ENCODE results near the gene DCC.

DCC gene

GRCh38 chr18:52897611-52898484, 557.9 kb downstream of the DCC start:
- TF ChIP-seq, protein P1, sequence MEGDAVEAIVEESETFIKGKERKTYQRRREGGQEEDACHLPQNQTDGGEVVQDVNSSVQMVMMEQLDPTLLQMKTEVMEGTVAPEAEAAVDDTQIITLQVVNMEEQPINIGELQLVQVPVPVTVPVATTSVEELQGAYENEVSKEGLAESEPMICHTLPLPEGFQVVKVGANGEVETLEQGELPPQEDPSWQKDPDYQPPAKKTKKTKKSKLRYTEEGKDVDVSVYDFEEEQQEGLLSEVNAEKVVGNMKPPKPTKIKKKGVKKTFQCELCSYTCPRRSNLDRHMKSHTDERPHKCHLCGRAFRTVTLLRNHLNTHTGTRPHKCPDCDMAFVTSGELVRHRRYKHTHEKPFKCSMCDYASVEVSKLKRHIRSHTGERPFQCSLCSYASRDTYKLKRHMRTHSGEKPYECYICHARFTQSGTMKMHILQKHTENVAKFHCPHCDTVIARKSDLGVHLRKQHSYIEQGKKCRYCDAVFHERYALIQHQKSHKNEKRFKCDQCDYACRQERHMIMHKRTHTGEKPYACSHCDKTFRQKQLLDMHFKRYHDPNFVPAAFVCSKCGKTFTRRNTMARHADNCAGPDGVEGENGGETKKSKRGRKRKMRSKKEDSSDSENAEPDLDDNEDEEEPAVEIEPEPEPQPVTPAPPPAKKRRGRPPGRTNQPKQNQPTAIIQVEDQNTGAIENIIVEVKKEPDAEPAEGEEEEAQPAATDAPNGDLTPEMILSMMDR (IDR thresholded peaks at IDR 0.05; ENCODE audit: unreplicated experiment in 3 of 3), result no peak
- H3K9me3 Mint-ChIP-seq, result no peaks in the 10 kb centered on the region
- no peaks in the 10 kb centered on the region for H3K36me3 Mint-ChIP-seq (ENCODE audit: low read depth)
- H3K4me1 Mint-ChIP-seq, result no peaks in the 10 kb centered on the region
- H3K27ac Mint-ChIP-seq, result no peak overlapping the region
- no peaks in the 10 kb centered on the region for H3K27me3 Mint-ChIP-seq (ENCODE audit: low read depth)
- no peak overlapping the region for H3K4me3 Mint-ChIP-seq

DNA sequence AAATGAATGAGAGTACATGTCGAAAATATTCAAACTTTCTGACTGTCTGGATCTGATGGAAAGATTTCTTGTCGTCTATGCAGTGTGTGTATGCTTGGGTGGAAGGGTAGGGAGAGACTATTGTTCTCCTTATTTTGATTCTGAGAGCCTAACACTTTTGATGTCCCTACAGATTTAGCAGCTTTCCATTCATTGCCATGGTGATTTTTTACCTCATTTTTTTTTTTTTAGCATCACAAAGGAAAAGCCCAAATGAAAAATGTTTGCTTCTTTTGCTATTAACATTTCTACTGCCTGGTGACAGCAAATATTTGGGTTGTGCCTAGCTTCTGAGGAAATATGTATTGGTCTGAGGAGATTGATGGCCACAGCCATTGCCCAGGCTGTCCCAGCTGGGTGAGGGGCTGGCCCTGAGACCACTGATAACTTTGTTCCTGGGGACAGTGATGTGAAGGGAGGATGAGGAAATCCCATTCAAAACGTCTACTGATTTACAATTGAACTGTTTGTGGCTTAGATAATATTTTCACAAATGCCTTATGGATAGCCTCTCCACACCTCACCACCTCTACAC, 558.6 kb downstream of the DCC start:
- Mint-ChIP-seq H3K4me3 (no peak overlapping the region), H3K9me3 (no peaks in the 10 kb centered on the region), H3K36me3 (ENCODE audit: low read depth) (no peaks in the 10 kb centered on the region), H3K4me1 (no peaks in the 10 kb centered on the region), H3K27ac (peak overlapping the region in 1 of 3 experiments; percentile 20), H3K27me3 (ENCODE audit: low read depth) (no peaks in the 10 kb centered on the region)
- TF ChIP-seq, protein P1 (IDR thresholded peaks at IDR 0.05; ENCODE audit: unreplicated experiment in 3 of 3), result no peak

DNA sequence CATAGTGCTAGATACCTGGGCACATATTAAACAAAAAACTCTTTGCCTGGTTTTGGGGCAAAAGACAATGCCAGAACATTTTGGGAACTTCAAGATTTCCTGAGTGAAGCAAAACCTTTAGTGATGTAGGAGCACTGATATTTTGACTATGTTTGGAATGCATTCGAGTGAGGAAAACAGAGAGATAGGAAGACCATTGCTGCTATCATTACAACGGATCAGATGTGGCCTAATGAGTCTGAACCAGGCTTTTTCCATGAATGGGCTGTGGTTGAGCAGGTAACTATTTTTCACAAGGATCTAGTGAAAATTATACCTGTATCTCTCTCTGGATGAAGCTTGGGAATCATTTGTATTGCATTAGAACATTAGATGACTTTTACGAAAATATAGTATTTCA, 562.2 kb downstream of the DCC start:
- H3K27ac Mint-ChIP-seq, result no peak overlapping the region
- TF ChIP-seq, protein P1 (IDR thresholded peaks at IDR 0.05; ENCODE audit: unreplicated experiment in 3 of 3), result no peak
- H3K9me3 Mint-ChIP-seq, result no peaks in the 10 kb centered on the region
- no peaks in the 10 kb centered on the region for H3K4me1 Mint-ChIP-seq
- no peak overlapping the region for H3K4me3 Mint-ChIP-seq
- no peaks in the 10 kb centered on the region for H3K36me3 Mint-ChIP-seq (ENCODE audit: low read depth)
- H3K27me3 Mint-ChIP-seq (ENCODE audit: low read depth), result peaks cover 3% of the 10 kb centered on the region

DNA sequence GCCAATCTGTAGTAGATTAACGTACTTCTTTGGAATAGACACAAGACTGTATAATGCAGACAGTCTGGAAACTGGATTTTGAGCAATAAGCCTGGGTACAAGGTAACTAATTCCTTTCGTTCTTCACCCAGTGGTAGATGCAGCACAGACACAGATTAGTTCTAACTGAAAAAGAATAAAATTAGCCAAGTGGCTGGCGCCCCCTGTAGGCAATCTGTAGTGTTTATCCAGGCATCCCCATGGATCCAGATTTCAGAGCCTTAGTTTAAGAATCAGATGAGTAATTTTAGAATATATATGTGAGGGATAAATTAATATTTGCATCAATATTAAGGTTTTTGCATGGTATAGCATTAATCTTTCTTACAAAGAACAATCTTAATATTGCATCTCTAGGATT, 563.9 kb downstream of the DCC start:
- Mint-ChIP-seq H3K9me3 (no peaks in the 10 kb centered on the region), H3K4me1 (no peaks in the 10 kb centered on the region), H3K36me3 (ENCODE audit: low read depth) (no peaks in the 10 kb centered on the region), H3K4me3 (no peak overlapping the region), H3K27ac (no peak overlapping the region), H3K27me3 (ENCODE audit: low read depth) (peaks cover 3% of the 10 kb centered on the region)
- TF ChIP-seq, protein P1 (IDR thresholded peaks at IDR 0.05; ENCODE audit: unreplicated experiment in 3 of 3), result peak; percentile 61 to 82 (median 67)

DNA sequence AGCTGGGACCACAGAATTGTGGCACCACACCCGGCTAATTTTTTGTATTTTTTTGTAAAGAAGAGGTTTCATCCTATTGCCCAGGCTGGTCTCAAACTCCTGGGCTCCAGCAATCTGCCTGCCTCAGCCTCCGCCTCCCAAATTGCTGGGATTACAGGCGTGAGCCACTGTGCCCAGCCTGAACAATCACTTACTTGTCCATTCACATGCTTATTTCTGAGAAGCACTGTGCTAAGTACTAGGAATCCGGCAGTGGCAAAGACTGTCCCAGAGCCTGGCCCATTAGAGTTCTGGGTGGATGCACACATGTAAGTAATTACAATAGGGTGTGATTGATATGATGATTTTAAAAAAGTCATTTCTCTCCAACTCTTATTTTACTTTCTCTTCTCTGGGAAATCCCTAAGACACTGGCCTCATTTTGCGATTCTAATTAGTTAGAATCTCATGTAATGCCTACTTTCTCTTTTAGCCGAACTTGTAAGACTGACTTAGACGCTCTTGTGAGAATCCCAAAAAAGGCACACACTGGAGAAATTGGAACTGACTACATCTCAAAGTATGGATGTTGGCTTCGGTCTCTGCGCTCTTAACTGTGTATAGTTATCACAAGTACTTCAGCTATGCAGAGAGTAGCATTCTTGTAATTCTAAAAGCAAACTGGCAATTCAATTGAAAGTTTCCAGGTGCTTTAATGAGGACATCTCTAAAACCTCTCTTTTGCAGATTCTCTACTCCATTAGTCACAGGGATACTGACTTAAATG, 567.7 kb downstream of the DCC start:
- no peaks in the 10 kb centered on the region for H3K36me3 Mint-ChIP-seq (ENCODE audit: low read depth)
- peaks cover 3% of the 10 kb centered on the region for H3K27me3 Mint-ChIP-seq (ENCODE audit: low read depth)
- TF ChIP-seq, protein P1 (IDR thresholded peaks at IDR 0.05; ENCODE audit: unreplicated experiment in 3 of 3), result no peak
- H3K4me1 Mint-ChIP-seq, result no peaks in the 10 kb centered on the region
- no peaks in the 10 kb centered on the region for H3K9me3 Mint-ChIP-seq
- no peak overlapping the region for H3K27ac Mint-ChIP-seq
- H3K4me3 Mint-ChIP-seq, result no peak overlapping the region

All from nephron (organoid).